ENCODE data around the gene JAK1. TPM values are rescaled to one million over a fixed set of nuclear protein-coding genes. Genes with fewer than 3 reads are reported as not detected.

JAK1 gene
- 124 to 156 TPM (median 140 TPM) in 5 replicates for total RNA-seq (2022; extraction: Qiagen RNA extraction)

DNA sequence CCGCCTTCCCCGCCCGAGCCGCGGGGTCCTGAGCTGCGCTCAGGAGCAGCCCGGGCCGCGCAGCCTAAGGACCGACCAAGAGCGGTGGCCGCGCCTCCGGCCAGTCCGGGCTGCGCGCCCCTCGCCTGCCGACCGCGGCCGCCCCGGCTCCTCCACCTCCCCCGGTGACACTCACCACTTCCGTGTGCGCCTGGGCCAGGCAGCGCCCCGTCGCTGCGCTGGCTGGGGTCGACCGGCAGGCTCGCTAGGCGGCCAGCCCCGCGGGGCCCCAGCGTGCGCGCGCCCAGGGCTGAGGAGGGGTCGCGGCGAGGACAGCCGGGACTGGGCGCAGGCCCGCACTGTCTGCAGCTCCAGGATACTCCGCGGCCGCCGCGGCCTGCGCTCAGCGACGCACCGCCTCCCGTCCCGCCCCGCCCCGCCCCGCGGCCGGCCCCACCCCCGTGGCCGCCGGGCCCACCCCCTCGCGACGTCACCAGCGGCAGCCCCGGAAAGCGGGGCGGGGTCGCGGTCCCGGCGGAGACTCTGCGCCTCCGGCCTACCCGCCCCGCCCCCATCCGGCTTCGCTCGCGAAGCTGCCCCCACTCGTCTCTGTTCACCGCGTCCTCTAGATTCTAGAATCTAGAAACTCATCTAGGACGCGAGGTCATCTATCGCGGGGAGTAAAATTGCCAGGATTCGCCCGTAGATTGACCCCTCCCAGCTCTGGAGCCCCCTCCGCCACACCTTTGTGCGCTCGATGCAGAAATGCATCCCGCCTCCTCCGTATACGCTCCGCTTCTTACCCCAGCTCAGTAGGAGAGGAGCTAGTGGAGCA lies at the start of gene JAK1:
Gene JAK1 (minus strand): TSS at position 392 of the 814 bp plus-strand sequence. CDS start 80,285 bp downstream, outside the sequence.

Other genes starting within 250 kb of the JAK1 start
- 4.3 to 5.2 TPM (median 4.8 TPM) in 5 replicates for gene RAVER2, start 221.5 kb downstream of the JAK1 start, total RNA-seq (2022; extraction: Qiagen RNA extraction)
- 23.3 to 29.1 TPM (median 25.8 TPM) in 5 replicates for gene AK4, start 181.7 kb upstream of the JAK1 start, total RNA-seq (2022; extraction: Qiagen RNA extraction)

Measured in A549 treated with CORT108297 at 1 μM for 4 hours (cell line).